Measurements from ENCODE around the gene TBL1XR1. TPM values are rescaled to one million over a fixed set of nuclear protein-coding genes. Genes with fewer than 3 reads are reported as not detected.

TBL1XR1 gene
- total RNA-seq, 1 experiment from 2014 or later, result 180 TPM

GRCh38 chr3:177220136-177220974, 23.1 kb upstream of the TBL1XR1 start:
- Histone ChIP-seq H3K9ac (ENCODE audit: low read length) (no peak overlapping the region), H3K79me2 (ENCODE audit: insufficient read depth, low read length) (no peaks in the 10 kb centered on the region), H3K27ac (ENCODE audit: low read depth, low read length) (no peak overlapping the region), H3K4me3 (replicated peaks in 1 of 2; ENCODE audit: low read depth in 1 of 2, low read length in 2 of 2) (no peak overlapping the region), H3K4me2 (ENCODE audit: low read length) (no peak overlapping the region), H4K20me1 (ENCODE audit: insufficient read depth) (no peaks in the 10 kb centered on the region), H3K9me3 (ENCODE audit: control insufficient read depth in 1 of 2, insufficient read depth in 1 of 2, low read depth in 1 of 2, low read length in 2 of 2) (no peaks in the 10 kb centered on the region), H3K36me3 (ENCODE audit: control insufficient read depth in 1 of 2, insufficient read depth in 2 of 2, low read length in 2 of 2) (no peaks in the 10 kb centered on the region), H3K27me3 (ENCODE audit: insufficient read depth, low read length) (no peaks in the 10 kb centered on the region), H3K4me1 (ENCODE audit: control insufficient read depth in 1 of 2, insufficient read depth in 2 of 2, low read length in 2 of 2) (peaks cover 0 to 6% of the 10 kb centered on the region in 2 experiments; a peak in 1 of 4 replicates), H2AFZ (ENCODE audit: low read depth, low read length, poor library complexity, severe bottlenecking) (peak overlapping the region; percentile 65), H3K9me2 (ENCODE audit: insufficient read depth) (no peaks in the 10 kb centered on the region)
- ChIA-PET CTCF (no interaction called here), POLR2A (no interaction called here), RAD21 (ENCODE audit: low non-redundant PET in 1 of 2, low total read pairs in 2 of 2, uncharacterized antibody in 2 of 2, unreplicated experiment in 2 of 2) (no interaction called here)
- intact Hi-C loops (cut with micrococcal nuclease), result no loop called here
- no peak for TF ChIP-seq EGR1 (IDR thresholded peaks at IDR 0.05; ENCODE audit: low read depth)
- no peak for TF ChIP-seq POLR2AphosphoS5 (IDR thresholded peaks at IDR 0.05; ENCODE audit: low read depth, low read length)
- ATAC-seq, result no peak
- no peak for DNase-seq (ENCODE audit: low read depth, low spot score)
- BruUV-seq (replicated peaks), result no TSS peak

GRCh38 chr3:177213801-177214535, 16.7 kb upstream of the TBL1XR1 start:
- Histone ChIP-seq H3K4me2 (ENCODE audit: low read length) (0 out of 2 replicates have a peak overlapping the region, but pooled peaks have one; percentile 6), H3K27me3 (ENCODE audit: insufficient read depth, low read length) (no peaks in the 10 kb centered on the region), H3K79me2 (ENCODE audit: insufficient read depth, low read length) (no peaks in the 10 kb centered on the region), H3K9ac (ENCODE audit: low read length) (no peak overlapping the region), H3K27ac (ENCODE audit: low read depth, low read length) (no peak overlapping the region), H3K9me2 (ENCODE audit: insufficient read depth) (no peaks in the 10 kb centered on the region), H3K4me1 (ENCODE audit: control insufficient read depth in 1 of 2, insufficient read depth in 2 of 2, low read length in 2 of 2) (peaks cover 0 to 27% of the 10 kb centered on the region in 2 experiments; a peak in 3 of 4 replicates), H3K4me3 (replicated peaks in 1 of 2; ENCODE audit: low read depth in 1 of 2, low read length in 2 of 2) (no peak overlapping the region), H2AFZ (ENCODE audit: low read depth, low read length, poor library complexity, severe bottlenecking) (no peak overlapping the region), H4K20me1 (ENCODE audit: insufficient read depth) (no peaks in the 10 kb centered on the region), H3K9me3 (ENCODE audit: control insufficient read depth in 1 of 2, insufficient read depth in 1 of 2, low read depth in 1 of 2, low read length in 2 of 2) (no peaks in the 10 kb centered on the region), H3K36me3 (ENCODE audit: control insufficient read depth in 1 of 2, insufficient read depth in 2 of 2, low read length in 2 of 2) (no peaks in the 10 kb centered on the region)
- POLR2A ChIA-PET, result interaction anchor here (1.1 kb wide), 1 partner anchor 11 kb away, joined by 5 read pairs; no protein-coding TSS in a partner anchor
- intact Hi-C loops (cut with micrococcal nuclease), result no loop called here
- CTCF ChIA-PET, result no interaction called here
- no peak for DNase-seq (ENCODE audit: low read depth, low spot score)
- BruUV-seq (replicated peaks), result no TSS peak
- no peak for ATAC-seq
- RAD21 ChIA-PET (ENCODE audit: low non-redundant PET in 1 of 2, low total read pairs in 2 of 2, uncharacterized antibody in 2 of 2, unreplicated experiment in 2 of 2), result no interaction called here
- TF ChIP-seq CEBPB (IDR thresholded peaks at IDR 0.05; ENCODE audit: low read depth) (no peak), MAX (IDR thresholded peaks at IDR 0.05) (no peak), YY1 (IDR thresholded peaks at IDR 0.05; ENCODE audit: extremely low read depth, insufficient replicate concordance, low read depth, low read length) (no peak), ZNF274 (IDR thresholded peaks at IDR 0.05; ENCODE audit: low read depth, low read length) (no peak), CTCF (IDR thresholded peaks at IDR 0.05 in 2 of 3, conservative IDR thresholded peaks at IDR 0.05 in 1 of 3; ENCODE audit: borderline replicate concordance in 1 of 3, insufficient read depth in 1 of 3, low read depth in 2 of 3, low read length in 2 of 3) (no peak), ZFX (IDR thresholded peaks at IDR 0.05) (no peak), FOSL1 (IDR thresholded peaks at IDR 0.05; ENCODE audit: low read depth) (no peak), JUND (IDR thresholded peaks at IDR 0.05) (no peak), RAD21 (IDR thresholded peaks at IDR 0.05; ENCODE audit: low read depth) (no peak), CBX3 (IDR thresholded peaks at IDR 0.05; ENCODE audit: low read depth) (no peak), POLR2A (IDR thresholded peaks at IDR 0.05; ENCODE audit: borderline replicate concordance, extremely low read depth, insufficient read depth, insufficient read length) (no peak)

Data from HCT116 (cell line).